Omental fat pad (tissue), 4 donors: ENCODE data around the gene MANF. TPM values are rescaled to one million over a fixed set of nuclear protein-coding genes. Genes with fewer than 3 reads are reported as not detected.

Experiments used
- ATAC-seq: fragments of 150-250 bp; one replicate; pipeline ENCODE4 v1.9.1; 2016; ENCODE audit warnings: mild to moderate bottlenecking, moderate library complexity; ENCODE audit not compliant: low FRiP score
- DNase-seq: peaks from one replicate; pipeline ENCODE4 v3.0.0-alpha.2; 2019; ENCODE audit warnings: low spot score
- total RNA-seq, 4 donors: library from RNA; depleted of rRNA; stranded (reverse); fragments of >200 nt; gene quantifications; one replicate each; pipeline ENCODE4 v1.1.0, GENCODE V29; 2016
- TF ChIP-seq, protein P1 (sequence below), 3 donors: fragments of 450-650 bp; IDR thresholded peaks; one replicate each; pipeline ENCODE4 v1.5.1; 2016 to 2017; ENCODE audit warnings: antibody characterized with exemption in 3 of 3, mild to moderate bottlenecking in 3 of 3, moderate library complexity in 2 of 3

MANF gene
- total RNA-seq, 4 donors from 2014 or later: 27.0 to 54.7 (median 39.4) TPM

DNA sequence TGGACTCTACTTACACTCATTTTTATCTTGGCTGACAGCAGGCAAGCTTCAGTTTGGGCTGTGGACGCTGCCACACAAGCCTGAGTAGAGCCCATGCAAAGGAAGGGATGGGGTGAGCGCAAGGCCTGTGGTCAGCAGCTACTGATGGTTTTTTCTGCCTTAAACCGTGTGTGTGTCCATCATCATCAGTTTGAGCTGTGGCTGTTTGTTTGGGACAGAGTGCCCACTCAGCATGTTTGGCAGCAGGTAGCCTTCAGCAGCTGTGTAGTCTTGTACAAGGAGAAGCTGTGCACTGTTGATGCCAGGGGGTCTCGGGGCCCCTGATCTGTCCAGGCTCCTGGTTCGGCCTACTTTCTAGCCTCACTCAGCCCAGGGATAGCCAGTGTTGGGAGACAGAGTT lies 9.4 kb downstream of the MANF start:
- no peak for DNase-seq
- TF ChIP-seq, protein P1, sequence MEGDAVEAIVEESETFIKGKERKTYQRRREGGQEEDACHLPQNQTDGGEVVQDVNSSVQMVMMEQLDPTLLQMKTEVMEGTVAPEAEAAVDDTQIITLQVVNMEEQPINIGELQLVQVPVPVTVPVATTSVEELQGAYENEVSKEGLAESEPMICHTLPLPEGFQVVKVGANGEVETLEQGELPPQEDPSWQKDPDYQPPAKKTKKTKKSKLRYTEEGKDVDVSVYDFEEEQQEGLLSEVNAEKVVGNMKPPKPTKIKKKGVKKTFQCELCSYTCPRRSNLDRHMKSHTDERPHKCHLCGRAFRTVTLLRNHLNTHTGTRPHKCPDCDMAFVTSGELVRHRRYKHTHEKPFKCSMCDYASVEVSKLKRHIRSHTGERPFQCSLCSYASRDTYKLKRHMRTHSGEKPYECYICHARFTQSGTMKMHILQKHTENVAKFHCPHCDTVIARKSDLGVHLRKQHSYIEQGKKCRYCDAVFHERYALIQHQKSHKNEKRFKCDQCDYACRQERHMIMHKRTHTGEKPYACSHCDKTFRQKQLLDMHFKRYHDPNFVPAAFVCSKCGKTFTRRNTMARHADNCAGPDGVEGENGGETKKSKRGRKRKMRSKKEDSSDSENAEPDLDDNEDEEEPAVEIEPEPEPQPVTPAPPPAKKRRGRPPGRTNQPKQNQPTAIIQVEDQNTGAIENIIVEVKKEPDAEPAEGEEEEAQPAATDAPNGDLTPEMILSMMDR (IDR thresholded peaks at IDR 0.05): no peak
- no peak for ATAC-seq

DNA sequence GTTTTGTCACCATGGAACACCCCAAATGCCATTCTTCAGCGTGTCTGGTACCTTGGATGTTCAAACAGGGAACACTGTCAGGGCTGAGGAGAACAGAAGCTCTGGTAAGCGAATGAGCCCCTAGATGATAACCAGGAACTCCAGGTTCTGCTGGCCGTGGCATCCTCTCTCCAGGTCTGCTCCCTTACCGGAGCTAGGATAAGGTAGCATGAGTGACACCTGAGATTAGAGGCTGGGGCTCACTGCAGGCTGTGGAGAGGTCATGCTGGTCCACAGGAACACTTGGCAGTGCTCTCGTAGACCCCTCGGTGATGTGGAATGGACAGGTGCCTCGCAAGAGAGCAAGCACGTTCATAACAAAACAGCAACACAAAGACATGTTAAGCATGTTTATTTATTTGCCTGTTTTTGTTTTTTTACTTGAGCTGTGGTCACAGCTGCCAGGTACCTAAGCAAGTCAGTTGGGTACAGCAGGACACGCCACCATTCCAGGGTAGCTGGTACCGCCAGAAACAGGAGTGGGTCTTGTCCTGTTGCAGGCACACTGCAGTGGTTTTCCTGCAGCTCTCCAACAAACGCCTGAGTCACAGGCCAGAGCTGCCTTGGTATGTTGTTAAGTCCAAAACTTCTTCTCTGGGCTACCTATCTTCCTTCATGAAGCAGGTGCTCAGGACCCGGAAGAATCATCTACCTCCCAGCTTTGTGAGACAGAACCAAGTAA lies 10.6 kb downstream of the MANF start:
- TF ChIP-seq, protein P1 (IDR thresholded peaks at IDR 0.05): no peak
- ATAC-seq: no peak
- no peak for DNase-seq

- no peak for ATAC-seq
- TF ChIP-seq, protein P1 (IDR thresholded peaks at IDR 0.05): no peak
- no peak for DNase-seq
These were observed 11.3 kb downstream of the MANF start for GRCh38 chr3:51396401-51396800.

- ATAC-seq (no peak), DNase-seq (no peak)
- TF ChIP-seq, protein P1 (IDR thresholded peaks at IDR 0.05): no peak
These were observed 12.3 kb downstream of the MANF start for GRCh38 chr3:51397392-51397791.

- TF ChIP-seq, protein P1 (IDR thresholded peaks at IDR 0.05): no peak
- DNase-seq: no peak
These were observed 13.7 kb downstream of the MANF start for GRCh38 chr3:51398595-51399310.

DNA sequence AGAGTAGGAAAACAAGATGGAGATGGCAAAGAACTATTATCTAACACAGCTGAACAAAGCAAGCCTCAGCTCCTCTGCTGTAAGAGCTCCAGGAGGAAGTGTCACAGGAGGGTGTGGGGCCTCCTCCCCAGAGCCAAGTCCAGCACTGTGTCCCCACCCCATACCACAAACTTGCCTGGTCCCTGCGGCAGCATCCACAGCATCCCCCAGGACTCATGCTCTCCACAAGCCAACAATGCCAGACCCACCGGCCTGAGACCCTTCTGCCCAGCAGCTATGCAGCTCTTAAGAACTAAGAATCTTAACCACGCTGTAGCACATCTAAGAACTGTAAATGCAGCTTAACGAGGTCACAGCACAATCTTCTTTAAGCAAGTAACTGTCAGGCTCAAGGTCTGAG lies 15.1 kb downstream of the MANF start:
- ATAC-seq: no peak
- TF ChIP-seq, protein P1 (IDR thresholded peaks at IDR 0.05): no peak

More at GRCh38 chr3:51398595-51399310, 13.7 kb downstream of the MANF start:
- ATAC-seq: no peak

GRCh38 chr3:51401735-51402134 lies 16.6 kb downstream of the MANF start:
- ATAC-seq (no peak), DNase-seq (no peak)
- TF ChIP-seq, protein P1 (IDR thresholded peaks at IDR 0.05): no peak

More for the DNA sequence above, 15.1 kb downstream of the MANF start:
- DNase-seq: no peak
